ENCODE results near the gene CA10. TPM values are rescaled to one million over a fixed set of nuclear protein-coding genes. Genes with fewer than 3 reads are reported as not detected.

The CA10 gene
- total RNA-seq, 1 donor from 2014 or later: not detected

GRCh38 chr17:51793686-51794085, 364.8 kb downstream of the CA10 start:
- DNase-seq (ENCODE audit: low spot score): no peak
- Mint-ChIP-seq H3K9me3 (ENCODE audit: low read depth) (no peaks in the 10 kb centered on the region), H3K4me1 (ENCODE audit: low read depth) (no peaks in the 10 kb centered on the region), H3K4me3 (ENCODE audit: unreplicated experiment) (no peak overlapping the region), H3K36me3 (ENCODE audit: low read depth) (no peaks in the 10 kb centered on the region), H3K27ac (ENCODE audit: unreplicated experiment) (no peak overlapping the region), H3K27me3 (ENCODE audit: low read depth) (peaks cover 5% of the 10 kb centered on the region)
- no peak for TF ChIP-seq CTCF (IDR thresholded peaks at IDR 0.05)

- Mint-ChIP-seq H3K9me3 (ENCODE audit: low read depth) (no peaks in the 10 kb centered on the region), H3K27me3 (ENCODE audit: low read depth) (peaks cover 10% of the 10 kb centered on the region), H3K4me3 (ENCODE audit: unreplicated experiment) (no peak overlapping the region), H3K4me1 (ENCODE audit: low read depth) (no peaks in the 10 kb centered on the region), H3K36me3 (ENCODE audit: low read depth) (no peaks in the 10 kb centered on the region), H3K27ac (ENCODE audit: unreplicated experiment) (no peak overlapping the region)
- TF ChIP-seq CTCF (IDR thresholded peaks at IDR 0.05): no peak
- no peak for DNase-seq (ENCODE audit: low spot score)
Measured at GRCh38 chr17:51778842-51779241, 379.7 kb downstream of the CA10 start.

GRCh38 chr17:51770027-51770759, 388.3 kb downstream of the CA10 start:
- H3K4me3 Mint-ChIP-seq (ENCODE audit: unreplicated experiment): no peak overlapping the region
- no peak for DNase-seq (ENCODE audit: low spot score)
- H3K4me1 Mint-ChIP-seq (ENCODE audit: low read depth): peaks cover 15% of the 10 kb centered on the region
- H3K27ac Mint-ChIP-seq (ENCODE audit: unreplicated experiment): no peak overlapping the region
- no peaks in the 10 kb centered on the region for H3K9me3 Mint-ChIP-seq (ENCODE audit: low read depth)
- H3K36me3 Mint-ChIP-seq (ENCODE audit: low read depth): no peaks in the 10 kb centered on the region
- TF ChIP-seq CTCF (IDR thresholded peaks at IDR 0.05): no peak
- peaks cover 5% of the 10 kb centered on the region for H3K27me3 Mint-ChIP-seq (ENCODE audit: low read depth)

- no peak for TF ChIP-seq CTCF (IDR thresholded peaks at IDR 0.05)
- no peaks in the 10 kb centered on the region for H3K9me3 Mint-ChIP-seq (ENCODE audit: low read depth)
Measured at GRCh38 chr17:51769231-51769630, 389.3 kb downstream of the CA10 start.

GRCh38 chr17:51768706-51769105, 389.8 kb downstream of the CA10 start:
- TF ChIP-seq CTCF (IDR thresholded peaks at IDR 0.05): no peak
- H3K9me3 Mint-ChIP-seq (ENCODE audit: low read depth): no peaks in the 10 kb centered on the region
- peaks cover 15% of the 10 kb centered on the region for H3K4me1 Mint-ChIP-seq (ENCODE audit: low read depth)
- H3K27ac Mint-ChIP-seq (ENCODE audit: unreplicated experiment): no peak overlapping the region
- H3K36me3 Mint-ChIP-seq (ENCODE audit: low read depth): no peaks in the 10 kb centered on the region
- no peak overlapping the region for H3K4me3 Mint-ChIP-seq (ENCODE audit: unreplicated experiment)
- DNase-seq (ENCODE audit: low spot score): no peak
- H3K27me3 Mint-ChIP-seq (ENCODE audit: low read depth): peaks cover 12% of the 10 kb centered on the region

More at GRCh38 chr17:51769231-51769630, 389.3 kb downstream of the CA10 start:
- Mint-ChIP-seq H3K4me3 (ENCODE audit: unreplicated experiment) (no peak overlapping the region), H3K27ac (ENCODE audit: unreplicated experiment) (no peak overlapping the region), H3K4me1 (ENCODE audit: low read depth) (peaks cover 15% of the 10 kb centered on the region), H3K27me3 (ENCODE audit: low read depth) (peaks cover 10% of the 10 kb centered on the region), H3K36me3 (ENCODE audit: low read depth) (no peaks in the 10 kb centered on the region)
- no peak for DNase-seq (ENCODE audit: low spot score)

All from chondrocyte (in vitro differentiated cells).